Activated effector memory CD4-positive, alpha-beta T cell treated with anti-CD3 and anti-CD28 coated beads, Interleukin-2, amount 50 U/mL, for 16 hours (primary cell): ENCODE results near the gene DCHS1.

Experiments
- DNase-seq: peaks from one replicate; pipeline ENCODE4 v3.0.0-alpha.2; 2020

Gene DCHS1

DNA sequence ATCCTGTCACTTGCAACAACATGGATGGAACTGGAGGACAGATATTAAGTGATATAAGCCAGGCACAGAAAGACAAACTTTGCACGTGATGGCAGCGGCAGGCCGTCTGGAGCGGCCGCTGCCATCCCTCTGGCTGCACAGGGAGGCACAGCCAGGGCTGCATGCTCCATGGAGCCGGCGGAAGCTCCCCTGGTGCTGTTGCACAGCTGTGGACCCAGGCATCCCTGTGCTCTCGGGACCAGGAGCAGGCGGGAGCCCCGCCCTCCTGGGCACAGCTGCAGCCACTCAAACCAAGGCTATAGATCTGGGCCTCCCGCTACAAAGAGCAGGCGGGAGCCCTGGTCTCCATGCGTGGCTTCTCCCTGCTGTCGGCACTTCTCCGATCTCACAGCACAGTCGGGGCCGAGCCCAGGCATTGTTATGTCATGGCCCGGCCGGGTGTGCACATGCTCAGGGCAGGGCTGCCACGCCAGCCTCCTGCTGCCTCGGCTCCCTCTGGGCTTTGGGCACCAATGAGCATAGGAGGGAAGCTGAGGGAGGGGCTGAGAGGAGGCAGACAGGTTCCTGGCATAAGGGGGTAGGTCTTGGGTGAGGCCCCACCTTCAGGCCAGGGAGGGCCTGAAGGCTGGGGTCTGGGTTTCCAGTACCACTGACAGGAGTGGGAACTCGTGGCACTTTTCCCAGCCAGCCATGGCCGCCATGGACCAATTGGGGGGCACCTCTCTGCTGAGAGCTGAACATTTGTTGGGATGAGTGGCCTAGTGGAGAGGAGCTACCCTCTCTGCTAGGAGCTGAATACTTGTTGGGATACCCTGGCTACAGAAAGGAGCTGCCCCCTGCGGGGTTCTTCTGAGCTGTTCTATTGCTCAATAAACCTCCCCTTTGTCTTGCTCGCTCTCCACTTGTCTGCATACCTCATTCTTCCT is 68.9 kb downstream of the DCHS1 start:
- DNase-seq, result peak; percentile 56

DNA sequence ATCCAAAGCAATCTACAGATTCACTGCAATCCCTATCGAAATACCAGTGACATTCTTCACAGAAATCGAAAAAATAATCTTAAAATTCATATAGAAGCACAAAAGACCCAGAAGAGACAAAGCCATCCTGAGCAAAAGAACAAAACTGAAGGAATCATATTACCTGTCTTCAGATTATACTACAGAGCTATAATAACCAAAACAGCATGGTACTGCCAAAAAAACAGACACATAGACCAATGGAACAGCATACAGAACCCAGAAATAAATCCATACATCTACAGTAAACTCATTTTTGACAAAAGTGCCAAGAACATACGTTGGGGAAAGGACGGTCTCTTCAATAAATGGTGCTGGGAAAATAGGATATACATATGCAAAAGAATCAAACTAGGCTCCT is 71.1 kb downstream of the DCHS1 start:
- DNase-seq, result no peak

DNA sequence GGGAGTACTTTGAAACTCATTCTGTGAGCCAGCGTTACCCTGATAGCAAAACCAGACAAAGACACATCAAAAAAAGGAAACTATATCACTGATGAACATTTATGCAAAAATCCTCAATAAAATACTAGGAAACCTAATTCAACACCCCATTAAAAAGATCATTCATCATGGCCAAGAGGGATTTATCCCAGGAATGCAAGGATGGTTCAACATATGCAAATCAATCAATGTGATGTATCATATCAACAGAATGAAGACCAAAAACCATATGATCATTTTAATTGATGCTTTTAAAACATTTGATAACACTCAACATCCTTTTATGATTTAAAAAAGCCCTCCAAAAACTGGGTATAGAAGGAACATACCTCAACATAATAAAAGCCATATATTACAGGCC is 72.0 kb downstream of the DCHS1 start:
- DNase-seq, result no peak

DNA sequence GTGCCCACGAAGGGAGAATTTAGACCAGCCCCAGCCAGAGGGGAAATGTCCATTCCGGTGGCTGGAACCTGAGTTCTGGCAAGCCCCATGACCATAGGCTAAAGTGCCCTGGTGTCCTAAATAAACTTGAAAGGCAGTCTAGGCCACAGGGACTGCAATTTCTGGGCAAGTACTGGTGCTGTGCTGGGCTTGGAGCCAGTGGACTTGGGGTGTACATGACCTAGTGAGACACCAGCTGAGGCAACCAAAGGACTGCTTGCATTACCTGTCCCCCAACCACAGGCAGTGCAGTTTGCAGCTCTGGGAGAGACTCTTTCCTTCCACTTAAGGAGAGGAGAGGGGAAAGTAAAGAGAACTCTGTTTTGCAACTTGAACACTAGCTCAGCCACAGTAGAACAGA is 75.9 kb downstream of the DCHS1 start:
- DNase-seq, result no peak

DNA sequence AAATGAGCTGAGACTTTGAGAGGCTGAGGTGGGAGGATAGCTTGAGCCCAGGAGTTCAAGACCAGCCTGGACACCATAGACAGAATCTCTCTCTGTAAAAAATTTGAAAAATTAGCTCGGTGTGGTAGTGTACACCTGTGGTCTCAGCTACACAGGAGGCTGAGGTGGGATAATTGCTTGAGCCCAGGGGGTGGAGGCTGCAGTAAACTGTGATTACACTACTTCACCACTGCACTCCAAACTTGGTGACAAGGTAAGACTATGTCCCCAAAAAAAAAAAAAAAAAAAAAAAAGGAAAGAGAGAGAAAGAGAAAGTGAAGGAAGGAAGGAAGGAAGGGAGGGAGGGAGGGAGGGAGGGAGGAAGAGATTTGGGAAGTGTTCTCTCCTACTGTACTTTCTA is 77.5 kb downstream of the DCHS1 start:
- no peak for DNase-seq

DNA sequence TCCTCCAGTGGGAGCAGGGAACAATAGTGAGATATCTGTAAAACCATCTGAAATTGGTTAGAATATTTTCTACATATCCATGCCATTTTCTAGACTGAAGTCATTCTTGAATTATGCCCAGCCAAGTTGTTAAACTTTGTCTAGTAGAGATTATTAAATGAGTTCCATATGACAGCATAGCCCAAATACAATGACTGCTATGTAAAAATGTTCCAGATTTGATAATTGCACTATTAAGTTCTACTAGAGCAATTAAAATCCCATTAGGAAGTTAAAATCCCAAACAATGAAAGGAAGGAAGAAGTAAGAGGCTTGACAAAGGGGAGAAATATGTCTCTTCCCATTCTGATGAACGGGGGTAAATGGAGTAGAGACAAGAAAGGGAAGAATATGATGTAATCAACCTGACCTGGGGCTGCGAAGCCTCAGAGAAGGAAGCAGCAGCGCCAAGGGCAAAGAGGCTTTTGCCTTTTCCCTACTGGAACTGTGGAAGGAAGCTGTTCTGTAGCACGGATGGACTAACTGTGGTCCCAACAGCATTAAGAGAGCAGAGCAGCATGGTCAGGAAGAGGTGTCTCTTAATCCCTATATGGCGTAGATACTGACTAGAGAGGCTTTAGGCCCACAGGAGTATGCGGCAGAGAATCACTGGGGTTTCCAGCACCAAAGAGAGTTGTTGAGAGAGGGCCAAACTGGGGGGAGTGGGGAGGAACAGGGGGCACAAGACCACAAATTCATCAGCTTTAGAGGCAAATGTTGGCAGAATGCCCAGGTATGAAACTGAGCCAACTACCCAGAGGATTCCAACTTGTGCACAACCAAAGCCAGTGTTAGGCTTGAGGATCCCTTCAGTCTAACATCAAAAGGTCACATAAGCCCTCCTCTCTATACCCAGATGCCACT is 78.9 kb downstream of the DCHS1 start:
- no peak for DNase-seq

DNA sequence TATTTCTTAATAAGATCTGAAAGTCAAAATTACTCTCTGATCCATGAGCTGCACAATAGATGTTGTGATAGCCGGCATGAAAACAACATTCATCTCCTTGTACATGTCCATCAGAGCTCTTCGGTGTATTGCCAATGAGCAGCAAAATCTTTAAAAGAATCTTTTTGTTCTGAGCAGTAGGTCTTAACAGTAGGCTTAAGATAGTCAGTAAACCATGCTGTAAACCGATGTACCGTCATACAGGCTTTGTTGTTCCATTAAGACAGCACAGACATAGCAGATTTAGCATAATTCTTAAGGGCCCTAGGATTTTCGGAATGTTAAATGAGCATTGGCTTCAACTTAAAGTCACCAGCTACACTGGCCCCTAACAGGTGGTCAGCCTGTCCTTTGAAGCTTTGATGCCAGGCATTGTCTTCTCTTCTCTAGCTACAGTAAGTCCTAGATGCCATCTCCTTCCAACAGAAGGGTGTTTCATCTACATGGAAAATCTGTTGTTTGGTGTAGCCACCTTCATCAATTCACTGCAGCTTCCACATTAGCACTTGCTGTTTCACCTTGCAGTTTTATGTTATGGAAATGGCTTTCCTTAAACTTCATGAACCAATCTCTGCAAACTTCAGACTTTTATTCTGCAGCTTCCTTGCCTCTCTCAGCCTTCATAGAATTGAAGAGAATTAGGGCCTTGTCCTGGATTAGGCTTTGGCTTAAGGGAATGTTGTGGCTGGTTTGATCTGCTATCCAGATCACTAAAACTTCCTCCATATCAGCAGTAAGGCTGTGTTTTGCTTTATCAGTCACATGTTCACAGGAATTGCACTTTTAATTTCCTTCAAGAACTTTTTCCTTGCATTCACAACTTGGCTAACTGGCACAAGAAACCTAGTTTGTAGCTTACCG is 80.5 kb downstream of the DCHS1 start:
- no peak for DNase-seq

DNA sequence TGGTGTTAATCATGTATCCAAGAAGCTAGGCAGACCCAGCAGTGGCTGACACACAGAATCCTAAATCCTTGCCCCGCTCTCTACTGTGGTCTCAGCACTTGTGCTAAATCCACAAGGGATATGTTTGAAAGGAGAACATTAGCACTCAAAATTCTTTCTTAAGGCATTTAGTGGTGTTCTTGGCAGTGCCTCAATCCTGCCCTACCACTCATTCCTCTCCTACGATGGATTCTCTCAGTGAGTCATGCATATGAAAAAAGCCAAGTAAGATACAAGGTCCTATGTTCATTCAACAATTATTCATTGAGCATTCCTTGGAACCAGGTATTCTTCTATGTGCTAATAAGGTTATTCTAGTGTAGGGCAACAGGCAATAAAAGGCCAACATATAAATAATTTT is 83.4 kb downstream of the DCHS1 start:
- no peak for DNase-seq

DNA sequence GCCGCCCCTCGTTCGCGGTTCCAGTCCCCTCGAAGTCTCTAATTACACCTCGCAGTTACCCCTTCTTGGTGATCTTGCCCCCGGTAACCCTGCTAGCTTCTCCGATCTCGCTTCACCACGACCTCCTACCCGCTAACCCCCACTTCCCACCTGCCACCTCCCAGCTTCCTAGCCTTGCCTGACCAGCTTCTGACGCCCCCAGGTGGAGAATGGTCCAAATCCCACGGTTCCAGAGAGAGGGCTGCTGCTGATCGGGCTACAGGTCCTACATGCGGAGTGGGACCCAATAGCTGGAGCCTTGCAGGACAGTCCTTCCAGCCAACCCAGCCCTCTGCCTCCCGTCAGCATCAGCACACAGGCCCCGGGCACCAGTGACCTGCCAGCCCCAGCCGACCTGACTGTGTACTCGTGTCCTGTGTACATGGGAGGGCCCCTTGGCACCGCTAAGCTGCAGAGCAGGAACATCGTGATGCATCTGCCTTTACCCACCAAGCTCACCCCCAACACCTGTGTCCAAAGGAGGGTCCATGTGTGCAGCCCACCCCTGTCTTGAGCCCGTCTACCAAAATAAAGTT is 84.1 kb downstream of the DCHS1 start:
- DNase-seq, result no peak
